Midbrain (tissue), 1 donor: ENCODE measurements around the gene SYT1.

Source experiments
- DNase-seq: peaks from one replicate; lab custom pipeline; 2025; lab: John Stamatoyannopoulos, UW

Gene SYT1

DNA sequence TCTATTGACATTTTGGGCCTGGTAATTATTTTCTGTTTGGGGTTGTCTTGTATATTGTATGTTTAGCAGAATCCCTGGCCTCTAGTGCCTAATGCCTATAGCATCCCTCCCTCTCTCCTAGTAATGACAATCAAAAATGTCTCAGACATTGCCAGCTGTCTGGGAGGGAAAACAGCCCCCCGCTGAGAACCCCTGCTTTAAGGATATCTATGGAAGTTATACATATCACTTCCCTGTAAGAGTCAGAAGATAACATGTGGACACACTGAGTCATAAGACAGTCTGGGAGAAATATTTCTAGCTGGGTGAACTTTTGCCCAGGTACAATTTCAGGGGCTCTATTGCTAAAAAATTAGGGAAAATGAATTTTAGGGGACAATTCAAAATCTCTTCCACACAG is 571.2 kb downstream of the SYT1 start:
- DNase-seq: no peak

DNA sequence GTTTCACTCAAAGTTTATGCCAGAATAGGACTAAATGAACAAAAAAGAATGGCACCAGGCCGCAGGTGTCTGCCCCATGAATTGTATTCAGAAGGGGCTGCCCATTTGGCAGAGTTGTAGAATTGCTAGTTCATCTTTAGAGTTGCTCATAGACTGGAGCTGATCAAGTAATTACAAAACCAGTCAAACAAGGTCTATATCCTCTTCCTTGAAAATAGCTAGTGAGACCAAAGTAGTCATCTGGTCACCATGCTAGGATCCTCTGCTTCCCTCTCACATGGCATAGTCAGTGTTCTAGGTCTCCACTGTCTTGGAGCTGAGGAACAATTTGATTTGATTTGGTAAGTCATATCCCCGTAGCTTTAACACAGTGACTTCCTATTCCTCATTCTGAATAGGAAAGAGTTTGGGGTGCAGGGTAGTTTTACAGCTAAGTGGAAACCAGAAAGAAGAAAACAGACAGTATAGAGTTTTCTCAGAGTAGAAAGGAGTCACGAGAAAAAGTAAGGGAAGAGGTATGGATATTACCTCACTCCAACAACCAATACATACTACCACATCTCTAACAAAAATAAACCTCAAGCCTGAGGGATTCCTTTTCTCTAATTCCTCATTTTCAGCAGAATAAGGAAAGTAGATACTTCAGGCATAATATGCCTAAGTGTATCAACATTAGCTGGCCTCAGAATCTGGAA is 574.1 kb downstream of the SYT1 start:
- no peak for DNase-seq

DNA sequence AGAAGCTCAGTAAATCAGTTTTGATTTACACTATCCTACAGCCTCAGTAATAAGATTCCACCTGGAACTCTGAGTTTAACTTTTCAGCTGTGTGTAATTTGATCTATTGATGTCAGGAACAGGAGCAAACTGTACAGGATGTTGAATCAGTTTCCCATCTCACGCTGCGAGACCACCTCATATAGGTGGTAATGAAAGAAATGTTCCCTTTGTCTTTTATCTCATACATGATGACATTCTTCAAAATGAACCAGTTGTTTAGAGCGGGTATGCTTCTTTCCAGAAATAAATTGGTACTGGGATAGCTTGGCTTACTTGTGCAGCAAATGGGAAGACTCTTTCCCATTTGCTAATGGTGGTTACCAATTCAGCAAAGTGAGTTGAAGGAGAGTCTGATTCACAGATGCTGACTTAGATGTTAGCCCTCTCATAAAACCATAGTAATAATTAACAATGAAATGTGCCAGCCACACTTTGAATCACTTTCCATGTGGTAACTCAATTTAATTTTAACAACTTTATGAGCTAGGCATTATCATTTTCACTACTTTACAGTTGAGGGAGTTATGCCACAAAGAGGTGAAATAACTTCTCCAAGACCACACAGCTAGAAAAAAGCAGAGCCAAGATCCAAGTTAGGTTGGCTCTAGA is 574.7 kb downstream of the SYT1 start:
- DNase-seq: no peak

DNA sequence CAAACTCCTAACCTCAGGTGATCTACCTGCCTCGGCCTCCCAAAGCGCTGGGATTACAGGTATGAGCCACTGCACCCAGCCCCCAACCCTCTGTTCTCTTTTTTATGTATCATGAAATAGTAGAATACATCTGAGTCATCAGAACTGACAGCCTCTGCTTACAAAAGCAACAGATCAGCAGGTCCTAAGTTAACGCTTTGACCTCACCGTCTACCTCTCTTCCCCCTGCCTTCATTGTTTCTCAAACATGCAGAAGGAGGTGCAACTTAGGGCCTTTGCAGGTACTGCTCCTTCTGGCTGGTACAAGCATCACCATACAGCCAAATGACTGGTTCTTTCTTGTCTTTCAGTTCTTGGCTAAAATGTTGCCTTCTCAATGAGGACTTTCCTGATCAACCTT is 577.0 kb downstream of the SYT1 start:
- DNase-seq: no peak

DNA sequence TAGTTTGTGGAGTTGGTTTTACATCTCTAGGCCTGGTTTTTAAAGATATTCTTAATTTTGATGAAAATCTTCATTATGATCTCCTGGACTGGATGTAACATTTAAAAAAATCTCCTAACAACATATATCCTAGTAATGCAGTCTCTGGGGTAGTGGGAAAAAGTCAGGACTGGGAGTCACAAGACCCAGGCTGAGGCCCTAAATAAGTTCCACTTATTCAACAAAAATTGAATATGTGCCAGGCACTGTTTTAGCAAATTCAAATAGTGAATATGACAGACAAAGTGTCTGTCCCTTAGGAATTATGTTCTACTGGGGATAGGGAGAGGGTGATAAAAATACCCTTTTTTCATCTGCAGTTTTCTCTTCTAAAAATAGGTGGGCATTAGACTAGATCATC is 577.8 kb downstream of the SYT1 start:
- DNase-seq: no peak

DNA sequence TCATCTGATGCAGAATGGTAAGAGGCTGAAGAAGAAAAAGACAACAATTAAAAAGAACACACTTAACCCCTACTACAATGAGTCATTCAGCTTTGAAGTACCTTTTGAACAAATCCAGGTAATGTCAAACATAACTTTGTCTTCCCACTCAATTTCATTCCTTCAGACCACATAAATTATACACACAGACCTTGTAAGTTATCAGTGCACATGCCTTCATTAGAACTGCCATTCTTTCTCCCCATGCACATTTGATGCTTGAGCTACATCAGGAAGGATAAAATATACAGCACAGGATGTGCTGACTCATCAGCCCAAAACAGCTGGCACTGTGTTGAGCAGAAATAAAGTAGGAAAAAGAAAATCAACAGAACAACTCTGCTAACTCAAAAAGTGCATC is 579.5 kb downstream of the SYT1 start:
- no peak for DNase-seq

DNA sequence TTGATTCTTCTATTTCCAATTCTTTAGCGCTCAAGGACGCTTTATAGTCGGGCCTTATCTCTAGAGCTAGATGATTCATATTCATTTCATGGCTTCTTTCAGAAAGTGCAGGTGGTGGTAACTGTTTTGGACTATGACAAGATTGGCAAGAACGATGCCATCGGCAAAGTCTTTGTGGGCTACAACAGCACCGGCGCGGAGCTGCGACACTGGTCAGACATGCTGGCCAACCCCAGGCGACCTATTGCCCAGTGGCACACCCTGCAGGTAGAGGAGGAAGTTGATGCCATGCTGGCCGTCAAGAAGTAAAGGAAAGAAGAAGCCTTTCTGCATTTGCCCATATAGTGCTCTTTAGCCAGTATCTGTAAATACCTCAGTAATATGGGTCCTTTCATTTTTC is 584.2 kb downstream of the SYT1 start:
- DNase-seq: no peak

DNA sequence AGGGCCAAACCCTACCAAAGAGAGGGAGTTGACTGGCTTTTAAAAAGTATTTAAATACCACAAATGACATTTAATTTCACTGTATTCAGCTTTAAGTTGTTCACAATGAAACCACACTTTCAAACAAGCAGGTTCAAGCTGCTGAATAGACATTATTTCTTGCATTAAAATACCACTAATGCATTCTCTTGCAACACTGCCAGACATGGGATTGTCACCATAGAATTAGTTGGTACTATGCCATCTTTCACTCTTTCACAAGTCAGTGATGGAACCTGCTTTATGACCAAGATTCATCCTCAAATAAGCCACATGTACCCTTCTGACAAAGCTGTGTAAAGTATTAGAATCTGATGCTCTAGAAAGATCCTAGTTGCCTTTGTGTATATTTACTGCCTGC is 586.8 kb downstream of the SYT1 start:
- DNase-seq: no peak

DNA sequence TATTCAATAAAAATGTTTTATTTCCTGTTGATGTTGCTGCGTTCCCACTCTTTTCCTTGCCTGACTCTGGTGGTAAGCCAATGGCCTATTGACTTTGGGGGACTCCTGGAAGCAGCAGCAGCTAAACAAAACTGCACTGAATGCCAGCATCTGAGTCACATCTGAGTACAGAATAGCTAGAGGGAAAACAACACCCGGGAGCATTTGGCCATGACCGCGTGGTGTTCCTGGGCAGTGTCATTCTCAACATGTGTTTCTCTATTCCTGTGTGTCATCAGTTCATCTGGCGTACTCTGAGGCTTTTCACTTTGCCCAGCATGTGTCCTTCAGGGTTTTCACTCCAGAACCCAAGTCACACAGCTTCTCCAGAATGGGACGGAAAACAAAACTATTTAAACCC is 587.4 kb downstream of the SYT1 start:
- peak; percentile 2 for DNase-seq

DNA sequence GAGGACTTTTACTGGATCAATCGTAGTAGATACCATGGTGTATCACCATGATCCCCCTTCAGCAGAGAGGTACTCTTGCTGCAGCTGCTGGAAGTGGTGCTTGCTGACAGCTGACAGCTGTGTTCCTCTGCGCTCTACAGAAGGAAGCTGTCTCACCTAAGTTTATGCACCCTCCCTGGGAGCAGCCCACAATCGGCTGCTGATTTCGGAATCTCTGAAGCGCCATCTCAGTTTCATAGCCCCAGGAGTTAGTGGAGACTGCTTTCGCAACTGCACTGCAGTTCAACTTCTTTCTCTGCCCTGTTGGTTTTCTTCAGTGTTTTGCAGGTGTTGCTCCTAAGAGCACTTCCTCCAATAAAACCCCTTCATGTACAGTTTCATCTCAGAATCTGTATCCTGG is 588.3 kb downstream of the SYT1 start:
- no peak for DNase-seq

DNA sequence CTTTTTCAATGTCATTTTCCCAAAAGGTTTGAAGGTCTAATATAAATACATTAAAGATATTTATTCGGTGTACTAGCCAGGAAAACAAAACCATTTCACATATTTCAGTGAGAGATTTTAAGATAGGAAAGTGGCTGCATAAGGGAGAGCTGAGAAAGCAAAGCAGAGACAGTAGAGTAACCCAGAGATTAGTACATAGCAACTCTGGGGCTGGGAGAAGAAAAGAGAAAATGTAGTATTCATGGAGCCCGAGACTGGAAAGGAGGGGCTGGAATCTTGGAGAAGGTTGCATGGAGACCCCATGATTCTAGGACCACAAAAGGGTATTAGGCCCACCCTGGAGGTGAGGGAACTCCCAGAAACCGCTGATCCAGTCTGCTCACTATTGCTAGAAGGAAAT is 589.2 kb downstream of the SYT1 start:
- no peak for DNase-seq

DNA sequence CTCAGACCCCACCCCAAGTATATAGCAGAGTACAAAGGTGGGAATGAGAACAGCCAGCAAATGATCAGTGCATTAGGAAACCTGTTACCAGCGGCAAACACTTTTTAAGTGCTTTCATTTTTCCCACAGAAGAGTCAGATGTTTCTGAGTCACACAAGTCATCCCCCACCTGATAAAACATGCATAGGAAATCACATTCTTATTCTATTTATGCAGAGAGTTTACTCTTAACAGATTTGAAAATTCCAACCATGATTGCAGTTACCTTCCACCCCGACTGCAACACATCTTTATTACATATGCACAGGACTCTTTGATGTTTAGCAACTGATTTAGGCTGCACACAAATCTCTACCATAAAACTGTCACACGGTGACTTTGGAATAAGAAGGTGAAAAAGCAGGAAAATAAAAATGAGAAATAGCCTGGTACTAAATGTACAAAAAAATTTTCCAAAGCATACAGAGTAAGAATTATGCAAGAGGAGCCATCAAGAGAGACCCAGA is 589.8 kb downstream of the SYT1 start:
- no peak for DNase-seq

DNA sequence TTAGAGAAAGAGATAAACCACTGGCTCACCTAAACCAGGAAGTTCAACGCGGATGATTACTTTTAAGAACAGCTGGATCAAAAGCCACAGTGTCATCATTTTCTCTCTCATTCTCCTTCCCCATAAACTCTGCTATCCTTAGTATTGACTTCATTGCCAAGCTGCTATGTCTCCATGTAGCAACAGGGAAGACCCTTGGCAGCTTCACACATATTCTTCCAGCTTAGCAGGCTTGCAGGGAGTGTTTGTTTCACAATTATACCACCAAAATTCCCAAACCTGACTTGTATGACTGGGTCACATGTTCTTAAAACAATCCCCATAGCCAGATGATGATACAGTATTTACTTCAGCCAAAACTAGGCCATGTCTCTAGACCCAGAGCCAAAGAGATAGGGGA is 590.7 kb downstream of the SYT1 start:
- no peak for DNase-seq

DNA sequence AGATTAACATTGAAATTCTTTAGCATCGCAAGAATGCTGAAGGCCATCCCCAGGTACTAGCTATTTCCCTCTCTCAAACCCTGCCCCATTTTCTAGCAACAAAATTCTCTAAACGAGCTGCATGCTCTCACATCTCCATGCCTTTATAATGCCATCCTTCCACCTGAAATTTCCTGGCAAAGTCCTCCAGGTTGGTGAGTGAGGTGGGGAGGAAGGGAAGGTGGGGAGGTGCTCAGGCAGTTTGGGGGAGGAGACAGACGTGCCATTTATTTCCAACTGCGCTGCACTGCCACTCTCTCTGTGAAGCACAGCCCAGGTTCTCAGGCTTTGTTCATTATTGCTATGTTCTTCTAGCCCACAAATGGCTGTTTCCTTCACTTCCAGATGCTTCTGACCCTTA is 617.7 kb downstream of the SYT1 start:
- DNase-seq: no peak

DNA sequence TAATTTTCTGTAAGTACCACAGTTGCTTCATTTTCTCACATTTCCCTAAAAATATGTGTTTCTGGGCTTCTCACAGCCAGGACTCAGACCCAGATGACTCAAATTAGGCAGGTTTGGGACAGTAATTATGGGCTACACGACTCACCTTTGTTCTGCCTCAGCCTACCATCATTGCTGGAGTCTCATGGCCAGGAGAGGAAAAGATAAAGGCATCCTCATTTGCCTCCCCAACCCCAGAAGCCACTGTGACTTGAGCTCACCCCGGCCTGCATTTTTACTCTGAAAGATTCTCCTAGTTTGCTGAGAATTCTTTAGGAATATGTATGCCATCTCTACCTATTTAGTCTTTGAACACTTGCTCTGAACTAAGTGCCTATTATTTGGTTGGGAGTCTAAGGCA is 618.3 kb downstream of the SYT1 start:
- DNase-seq: no peak

DNA sequence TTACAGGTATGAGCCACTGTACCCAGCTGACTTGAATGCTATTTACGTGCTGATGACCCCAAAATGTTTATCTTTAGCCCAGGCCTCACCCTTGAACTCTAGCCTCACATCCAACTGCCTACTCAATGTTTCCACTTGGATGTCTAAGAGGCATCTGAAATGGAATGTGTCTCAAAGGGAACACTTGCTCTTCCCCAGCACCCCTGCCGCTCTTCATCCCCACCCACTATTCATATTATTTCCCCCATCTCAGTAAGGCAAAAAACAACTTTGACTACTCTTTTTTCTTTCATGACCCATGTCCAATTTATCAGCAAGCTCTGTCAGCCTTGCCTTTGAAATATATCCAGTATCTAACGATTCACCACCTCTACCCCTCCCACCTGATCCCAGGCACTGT is 621.6 kb downstream of the SYT1 start:
- no peak for DNase-seq

DNA sequence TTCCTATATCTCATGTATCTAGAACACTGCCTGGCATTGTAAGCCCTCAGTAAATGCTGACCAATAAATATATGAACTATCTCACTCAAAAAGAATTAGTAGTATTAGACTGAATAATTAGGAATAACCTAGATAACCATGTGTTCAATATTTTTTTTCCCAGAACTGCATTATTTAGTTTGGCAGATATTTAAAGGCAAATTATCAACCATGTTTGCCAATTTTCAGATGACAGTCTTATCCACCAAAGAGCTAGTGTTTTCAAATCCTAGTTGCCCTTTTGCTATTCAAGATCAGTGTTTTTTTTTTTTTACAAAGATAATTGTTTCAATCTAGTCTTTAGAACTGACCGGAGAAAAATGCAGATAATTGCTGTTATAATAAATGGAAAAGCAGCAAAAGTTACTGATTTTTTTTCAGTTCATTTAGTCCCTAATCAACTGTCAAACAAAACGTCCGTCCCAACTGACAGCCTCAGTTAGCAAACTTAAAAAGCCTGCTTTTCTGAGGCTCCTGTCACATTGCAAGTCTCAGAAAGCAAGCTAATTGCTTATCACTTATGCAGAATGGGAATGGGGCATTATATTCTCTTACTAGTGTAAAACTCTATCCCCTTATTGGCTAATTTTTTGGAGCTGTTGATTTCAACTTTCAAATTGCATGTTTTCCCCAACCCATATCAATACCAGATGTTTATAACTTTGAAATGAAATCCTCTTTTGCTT is 623.0 kb downstream of the SYT1 start:
- no peak for DNase-seq
